Measurements from ENCODE around the gene CHAC1. TPM values are rescaled to one million over a fixed set of nuclear protein-coding genes. Genes with fewer than 3 reads are reported as not detected.

Gene CHAC1
- total and polyA plus RNA-seq, 8 donors, result 1.3 to 61.6 (median 5.0) TPM

DNA sequence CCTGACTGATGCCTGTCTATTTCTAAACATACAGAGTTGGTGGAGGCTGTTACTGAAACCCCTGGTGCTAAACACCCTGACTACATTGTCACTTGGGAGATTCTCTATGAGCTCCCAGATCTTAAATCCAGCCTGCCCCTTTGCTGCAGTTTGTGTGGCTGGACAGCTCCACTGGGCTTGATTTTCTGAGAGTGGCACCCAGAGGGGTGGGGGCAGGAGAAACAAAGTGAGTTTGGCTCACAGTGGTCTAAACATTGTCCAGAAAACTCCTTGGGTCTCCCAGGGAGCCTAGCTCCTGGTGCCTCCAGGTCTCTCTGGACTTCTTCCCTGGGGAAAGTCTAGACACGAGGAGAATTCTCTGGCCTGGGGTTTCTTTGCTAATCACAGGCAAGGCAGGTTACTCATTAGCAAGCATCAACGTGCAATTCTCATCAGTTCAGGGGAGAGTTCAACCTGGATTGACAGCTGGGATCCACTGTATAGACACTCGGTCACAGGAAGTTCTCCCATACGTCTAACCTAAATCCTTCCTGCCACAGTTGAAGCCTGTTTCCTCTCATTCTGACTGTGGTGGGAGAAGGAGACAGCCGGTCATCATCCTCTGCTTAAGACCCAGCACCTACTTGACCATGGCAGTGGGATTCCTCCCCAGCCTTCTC lies 31.2 kb upstream of the CHAC1 start:
- TF ChIP-seq POLR2A (IDR thresholded peaks at IDR 0.05) (no peak), POLR2AphosphoS5 (IDR thresholded peaks at IDR 0.05) (no peak), EP300 (IDR thresholded peaks at IDR 0.05) (no peak)
- TF ChIP-seq, protein P1, sequence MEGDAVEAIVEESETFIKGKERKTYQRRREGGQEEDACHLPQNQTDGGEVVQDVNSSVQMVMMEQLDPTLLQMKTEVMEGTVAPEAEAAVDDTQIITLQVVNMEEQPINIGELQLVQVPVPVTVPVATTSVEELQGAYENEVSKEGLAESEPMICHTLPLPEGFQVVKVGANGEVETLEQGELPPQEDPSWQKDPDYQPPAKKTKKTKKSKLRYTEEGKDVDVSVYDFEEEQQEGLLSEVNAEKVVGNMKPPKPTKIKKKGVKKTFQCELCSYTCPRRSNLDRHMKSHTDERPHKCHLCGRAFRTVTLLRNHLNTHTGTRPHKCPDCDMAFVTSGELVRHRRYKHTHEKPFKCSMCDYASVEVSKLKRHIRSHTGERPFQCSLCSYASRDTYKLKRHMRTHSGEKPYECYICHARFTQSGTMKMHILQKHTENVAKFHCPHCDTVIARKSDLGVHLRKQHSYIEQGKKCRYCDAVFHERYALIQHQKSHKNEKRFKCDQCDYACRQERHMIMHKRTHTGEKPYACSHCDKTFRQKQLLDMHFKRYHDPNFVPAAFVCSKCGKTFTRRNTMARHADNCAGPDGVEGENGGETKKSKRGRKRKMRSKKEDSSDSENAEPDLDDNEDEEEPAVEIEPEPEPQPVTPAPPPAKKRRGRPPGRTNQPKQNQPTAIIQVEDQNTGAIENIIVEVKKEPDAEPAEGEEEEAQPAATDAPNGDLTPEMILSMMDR (IDR thresholded peaks at IDR 0.05), result no peak
- intact Hi-C loops (cut with DNase I; ENCODE audit: low total_unique reads), result no loop called here
- Histone ChIP-seq H3K36me3 (no peaks in the 10 kb centered on the region), H3K27ac (no peak overlapping the region), H3K9me3 (no peaks in the 10 kb centered on the region), H3K4me1 (peaks cover 13 to 18% (median 16%) of the 10 kb centered on the region in 4 donors), H3K4me3 (no peak overlapping the region), H3K27me3 (peaks cover 0 to 24% (median 18%) of the 10 kb centered on the region in 3 donors)
- DNase-seq, result no peak
- WGBS, 5 donors, result 55 to 78% (median 67%) methylated on average over 5 of the region's 5 CpGs

DNA sequence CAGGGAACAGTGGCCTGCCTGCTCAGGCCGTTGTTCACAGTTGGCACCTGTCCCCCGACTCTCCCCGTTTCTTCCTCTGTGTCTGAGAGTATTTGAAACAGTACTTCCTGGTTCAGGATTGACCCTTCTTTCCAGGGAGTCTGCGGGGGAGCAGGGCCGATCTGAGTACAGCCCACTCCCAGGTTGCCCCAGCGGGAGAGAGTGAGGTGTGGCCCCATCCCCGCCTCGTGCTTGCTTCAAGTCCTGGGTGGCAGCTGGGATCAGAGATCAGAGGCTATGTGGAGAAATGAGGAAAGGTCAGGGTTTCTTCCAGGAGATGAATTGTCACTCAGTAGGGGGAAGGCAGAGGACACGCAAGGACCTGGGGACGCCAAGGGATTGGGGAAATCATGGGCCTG lies 30.7 kb upstream of the CHAC1 start:
- no peak overlapping the region for H3K4me3 ChIP-seq
- no peak overlapping the region for H3K27ac ChIP-seq
- intact Hi-C loops (cut with DNase I; ENCODE audit: low total_unique reads), result no loop called here
- no peak for DNase-seq
- H3K9me3 ChIP-seq, result no peaks in the 10 kb centered on the region
- 47 to 59% (median 56%) methylated on average over 5 to 10 of the region's 10 CpGs for WGBS, 5 donors
- peaks cover 18 to 23% (median 21%) of the 10 kb centered on the region in 4 donors for H3K4me1 ChIP-seq
- TF ChIP-seq EP300 (IDR thresholded peaks at IDR 0.05) (no peak), POLR2AphosphoS5 (IDR thresholded peaks at IDR 0.05) (no peak)
- H3K27me3 ChIP-seq, result peaks cover 0 to 29% (median 24%) of the 10 kb centered on the region in 3 donors
- no peaks in the 10 kb centered on the region for H3K36me3 ChIP-seq

DNA sequence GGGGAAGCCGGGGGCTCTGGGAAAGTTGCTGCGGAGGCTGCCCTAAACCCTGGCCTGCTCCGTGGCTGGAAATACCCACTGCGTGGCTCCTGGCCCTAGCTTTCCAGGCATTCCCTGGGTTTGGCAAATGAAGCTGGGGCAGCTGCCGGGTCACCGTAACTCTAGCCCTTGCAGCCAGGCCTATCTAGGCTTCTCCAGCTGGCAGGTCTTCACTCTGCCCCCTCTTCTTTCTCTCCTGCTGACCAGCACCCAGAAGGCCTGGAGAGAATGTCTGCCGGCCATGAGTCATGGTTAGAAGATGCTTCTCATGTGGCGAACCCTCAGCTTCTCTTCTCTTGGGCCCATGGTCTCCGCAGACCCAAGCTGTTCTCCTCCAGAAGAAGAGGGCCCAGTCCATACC lies 29.7 kb upstream of the CHAC1 start:
- 71 to 95% (median 91%) methylated on average over 6 to 9 of the region's 9 CpGs for WGBS, 5 donors
- Histone ChIP-seq H3K9me3 (no peaks in the 10 kb centered on the region), H3K4me3 (no peak overlapping the region), H3K27ac (no peak overlapping the region), H3K4me1 (peaks cover 27 to 32% (median 31%) of the 10 kb centered on the region in 4 donors), H3K27me3 (peaks cover 0 to 38% (median 33%) of the 10 kb centered on the region in 3 donors), H3K36me3 (no peaks in the 10 kb centered on the region)
- DNase-seq, result no peak
- intact Hi-C loops (cut with DNase I; ENCODE audit: low total_unique reads), result no loop called here
- TF ChIP-seq, protein P1 (IDR thresholded peaks at IDR 0.05), result no peak
- TF ChIP-seq POLR2A (IDR thresholded peaks at IDR 0.05), result no peak
- TF ChIP-seq EP300 (IDR thresholded peaks at IDR 0.05), result no peak
- no peak for TF ChIP-seq POLR2AphosphoS5 (IDR thresholded peaks at IDR 0.05)

DNA sequence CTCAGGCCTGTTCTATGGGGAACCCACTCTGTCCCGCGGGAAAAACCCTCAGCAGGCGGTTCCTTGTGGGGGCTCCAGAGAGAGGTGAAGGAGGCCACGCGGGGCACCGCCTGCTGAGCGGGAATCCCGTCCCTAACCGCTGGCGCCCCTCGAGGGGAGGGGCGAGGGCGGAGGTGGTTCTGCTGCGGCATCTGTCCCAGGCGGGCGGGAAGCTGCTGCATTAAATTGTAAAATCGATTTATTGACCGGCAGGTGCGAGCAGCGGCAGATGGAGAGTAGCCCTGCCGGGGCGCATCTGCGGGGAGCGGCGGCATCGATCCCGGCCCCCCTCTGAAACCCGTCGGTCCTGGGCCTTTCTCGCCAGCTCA lies 27.8 kb upstream of the CHAC1 start:
- intact Hi-C loops (cut with DNase I; ENCODE audit: low total_unique reads), result no loop called here
- no peak for DNase-seq

More for the DNA sequence above, 27.8 kb upstream of the CHAC1 start:
- peaks cover 46 to 52% (median 50%) of the 10 kb centered on the region in 4 donors for H3K4me1 ChIP-seq
- H3K36me3 ChIP-seq, result no peaks in the 10 kb centered on the region
- TF ChIP-seq EP300 (IDR thresholded peaks at IDR 0.05), result no peak
- TF ChIP-seq, protein P1 (IDR thresholded peaks at IDR 0.05), result no peak
- TF ChIP-seq POLR2AphosphoS5 (IDR thresholded peaks at IDR 0.05), result no peak
- no peak for TF ChIP-seq POLR2A (IDR thresholded peaks at IDR 0.05)
- H3K4me3 ChIP-seq, result peak overlapping the region in 2 of 4 donors; percentile 34 to 48
- no peaks in the 10 kb centered on the region for H3K9me3 ChIP-seq
- 27 to 59% (median 30%) methylated on average over 21 to 30 of the region's 30 CpGs for WGBS, 5 donors
- peaks cover 6 to 58% (median 52%) of the 10 kb centered on the region in 3 donors for H3K27me3 ChIP-seq
- H3K27ac ChIP-seq, result no peak overlapping the region
